Endothelial cell of umbilical vein (primary cell): ENCODE results near the gene LYSMD4. TPM values are rescaled to one million over a fixed set of nuclear protein-coding genes. Genes with fewer than 3 reads are reported as not detected.

ENCODE experiments used
- BruUV-seq: library from RNA; stranded (reverse); fragments of 400-500 nt; replicated peaks from 2 replicates; lab custom pipeline; 2021; lab: Mats Ljungman, UMichigan
- CTCF ChIA-PET: fragments of 300-600, 350-600 bp; sonication (Branson Sonifier 250); formaldehyde crosslinking; loops from one replicate; lab custom pipeline; 2021; ENCODE audit warnings: antibody characterized with exemption, inconsistent platforms; lab: Charles Lee
- POLR2A ChIA-PET: fragments of 300-600, 350-600 bp; sonication (Branson Sonifier 250); formaldehyde crosslinking; loops from one replicate; lab custom pipeline; 2021; ENCODE audit warnings: antibody characterized with exemption, inconsistent platforms; lab: Charles Lee
- DNase-seq: peaks from one replicate; pipeline ENCODE4 v3.0.0-alpha.2; 2011; ENCODE audit warnings: low read depth, low spot score
- FAIRE-seq: peaks from 2 replicates; lab custom pipeline; 2011; peaks lifted over from hg19 to GRCh38; lab: Jason Lieb, UNC
- H2AFZ ChIP-seq: 2 replicates; pipeline ENCODE4 v1.6.0; 2012; ENCODE audit warnings: low read depth, low read length, control low read depth, inconsistent platforms
- H3K27ac ChIP-seq: 2 replicates; pipeline ENCODE4 v1.5.1; 2011; ENCODE audit warnings: low read depth, mild to moderate bottlenecking, control low read depth, low read length, moderate library complexity; ENCODE audit not compliant: insufficient read depth
- H3K27me3 ChIP-seq, 2 experiments: 2 replicates each; pipeline versions ENCODE4 v1.6.0 to v1.6.1; 2011; ENCODE audit warnings: low read length in 2 of 2, mixed read lengths in 1 of 2; ENCODE audit not compliant: control insufficient read depth in 2 of 2, insufficient read depth in 2 of 2
- H3K36me3 ChIP-seq, 2 experiments: 2 replicates in 1 of 2; 3 replicates in 1 of 2; pipeline ENCODE4 v1.5.1; 2011; ENCODE audit warnings: low read length in 2 of 2, mild to moderate bottlenecking in 1 of 2, moderate library complexity in 1 of 2; ENCODE audit not compliant: control insufficient read depth in 2 of 2, insufficient read depth in 2 of 2; ENCODE audit errors: extremely low read depth in 1 of 2
- H3K4me1 ChIP-seq: 3 replicates; pipeline ENCODE4 v1.5.1; 2011; ENCODE audit warnings: mild to moderate bottlenecking, low read length; ENCODE audit not compliant: control insufficient read depth, insufficient read depth; ENCODE audit errors: extremely low read depth
- H3K4me2 ChIP-seq: 2 replicates; pipeline ENCODE4 v1.6.1; 2011; ENCODE audit warnings: low read length, control low read depth, mixed read lengths; ENCODE audit not compliant: insufficient read depth
- H3K4me3 ChIP-seq, 3 experiments: fragments of 200-600 bp in 1 of 3; sonication (generic), shearing (Covaris generic) in 1 of 3; replicated peaks in 1 of 3; 2 replicates each; pipeline ENCODE4 v1.5.1; 2011 to 2016; ENCODE audit warnings: control low read depth in 3 of 3, low read length in 3 of 3, mild to moderate bottlenecking in 2 of 3, inconsistent platforms in 1 of 3, low read depth in 1 of 3, moderate library complexity in 1 of 3; ENCODE audit not compliant: insufficient read depth in 1 of 3
- H3K79me2 ChIP-seq: 2 replicates; pipeline ENCODE4 v1.6.0; 2012; ENCODE audit warnings: low read length, inconsistent platforms; ENCODE audit not compliant: control insufficient read depth, insufficient read depth
- H3K9ac ChIP-seq: replicated peaks from 2 replicates; pipeline ENCODE3; 2011; ENCODE audit warnings: low read length, control low read depth; ENCODE audit not compliant: insufficient read depth; ENCODE audit errors: extremely low read depth
- H3K9me1 ChIP-seq: replicated peaks from 3 replicates; pipeline ENCODE4 v1.6.0; 2011; ENCODE audit warnings: mild to moderate bottlenecking, low read length; ENCODE audit not compliant: control insufficient read depth, insufficient read depth; ENCODE audit errors: extremely low read depth
- H3K9me3 ChIP-seq: replicated peaks from 2 replicates; pipeline ENCODE4 v1.5.1; 2012; ENCODE audit warnings: low read length, inconsistent platforms; ENCODE audit not compliant: control insufficient read depth, insufficient read depth
- H4K20me1 ChIP-seq: replicated peaks from 2 replicates; pipeline ENCODE3; 2011; ENCODE audit warnings: mild to moderate bottlenecking, low read length; ENCODE audit not compliant: control insufficient read depth, insufficient read depth; ENCODE audit errors: extremely low read depth
- EZH2 ChIP-seq: IDR thresholded peaks from 2 replicates; pipeline ENCODE4 v1.6.1; 2012; ENCODE audit warnings: borderline replicate concordance, low read depth, mild to moderate bottlenecking, moderate library complexity, low read length, inconsistent platforms; ENCODE audit not compliant: severe bottlenecking
- FOS ChIP-seq: IDR thresholded peaks from 2 replicates; pipeline ENCODE4 v1.6.1; 2011; ENCODE audit warnings: mild to moderate bottlenecking, low read length, moderate library complexity, borderline replicate concordance; ENCODE audit not compliant: insufficient read depth
- GATA2 ChIP-seq: IDR thresholded peaks from 2 replicates; pipeline ENCODE4 v1.7.0; 2011; ENCODE audit warnings: low read depth, mild to moderate bottlenecking, moderate library complexity, mixed read lengths, low read length; ENCODE audit not compliant: insufficient read length, insufficient read depth
- JUN ChIP-seq: IDR thresholded peaks from 2 replicates; pipeline ENCODE4 v1.6.1; 2011; ENCODE audit warnings: borderline replicate concordance, low read depth; ENCODE audit not compliant: insufficient read length, insufficient read depth
- MYC ChIP-seq: IDR thresholded peaks from one replicate; pipeline ENCODE4 v1.6.1; 2011; ENCODE audit warnings: mild to moderate bottlenecking, low read depth, low read length
- POLR2A ChIP-seq: IDR thresholded peaks from 2 replicates; pipeline ENCODE4 v1.6.1; 2012; ENCODE audit warnings: low read depth, mild to moderate bottlenecking, control low read depth, low read length
- dilution Hi-C: fragments of 300-500 bp; cut with MboI; formaldehyde crosslinking; loops from one replicate; pipeline ENCODE4 v1.15.0; 2019; ENCODE audit warnings: low sequenced_read_pairs; ENCODE audit not compliant: extremely low pct_ligation_motif_present
- intact Hi-C: fragments of 100-400 bp; cut with micrococcal nuclease; formaldehyde crosslinking; loops from one replicate; pipeline ENCODE4 v1.10.0; 2022
- polyA plus RNA-seq, 4 experiments: library from polyadenylated mRNA; depleted of rRNA in 3 of 4; stranded (reverse) in 3 of 4; unstranded in 1 of 4; fragments of >200 nt; gene quantifications; 2 replicates each; pipeline versions ENCODE4 v1.2.1 to v1.2.3, GENCODE V29; 2011 to 2012; ENCODE audit warnings: missing spikeins in 1 of 4
- total RNA-seq: library from RNA; stranded (reverse); gene quantifications from 2 replicates; pipeline ENCODE4 v1.2.3, GENCODE V29; 2021
- TF ChIP-seq, protein P1 (sequence below), 2 donors: IDR thresholded peaks; 1 replicate in 1 of 2; 2 replicates in 1 of 2; pipeline ENCODE4 v1.5.1; 2011; ENCODE audit warnings: low read length in 2 of 2, mild to moderate bottlenecking in 2 of 2, moderate library complexity in 2 of 2, control low read depth in 1 of 2, inconsistent platforms in 1 of 2, low read depth in 1 of 2; ENCODE audit not compliant: insufficient read depth in 1 of 2; ENCODE audit errors: extremely low read depth in 1 of 2
- TF ChIP-seq, protein P2 (sequence below): IDR thresholded peaks from 2 replicates; pipeline ENCODE4 v1.6.1; 2011; ENCODE audit not compliant: insufficient read depth, insufficient read length

Gene LYSMD4
- total and polyA plus RNA-seq, 2 donors (not counting 3 experiments of a cell fraction or from before 2014, with no cell fraction given): 7.0 to 7.1 TPM

DNA sequence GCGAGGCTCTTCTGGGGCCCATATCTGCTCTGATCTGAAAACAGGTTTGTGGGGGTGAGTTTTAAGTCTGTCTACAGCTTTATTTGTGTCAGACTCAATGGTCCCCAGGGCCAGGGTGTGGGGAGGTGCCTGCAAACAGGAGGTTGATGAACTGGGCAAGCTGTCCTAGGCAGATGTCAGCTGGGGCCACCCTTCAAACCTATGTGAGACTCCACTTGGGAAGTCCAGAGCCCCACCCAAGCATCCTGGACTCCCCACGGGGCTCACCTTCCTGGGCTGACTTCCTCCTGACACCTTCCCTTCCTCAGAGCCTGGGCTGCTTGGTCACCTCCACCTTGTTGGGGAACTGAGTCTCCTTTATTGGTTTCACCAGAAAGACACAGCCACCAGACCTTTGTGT is 8.6 kb upstream of the LYSMD4 start:
- Histone ChIP-seq H3K27ac (no peak overlapping the region), H3K79me2 (no peaks in the 10 kb centered on the region), H4K20me1 (no peaks in the 10 kb centered on the region), H3K27me3 (no peaks in the 10 kb centered on the region), H2AFZ (no peak overlapping the region), H3K36me3 (no peaks in the 10 kb centered on the region), H3K9me1 (no peaks in the 10 kb centered on the region), H3K4me1 (no peaks in the 10 kb centered on the region), H3K9me3 (no peaks in the 10 kb centered on the region), H3K4me3 (no peak overlapping the region), H3K4me2 (no peak overlapping the region), H3K9ac (no peak overlapping the region)
- dilution Hi-C loops (no loop called here), intact Hi-C loops (no loop called here)
- no peak for TF ChIP-seq FOS
- no peak for TF ChIP-seq EZH2
- TF ChIP-seq GATA2: no peak
- no peak for TF ChIP-seq POLR2A
- no peak for TF ChIP-seq MYC
- TF ChIP-seq, protein P1, sequence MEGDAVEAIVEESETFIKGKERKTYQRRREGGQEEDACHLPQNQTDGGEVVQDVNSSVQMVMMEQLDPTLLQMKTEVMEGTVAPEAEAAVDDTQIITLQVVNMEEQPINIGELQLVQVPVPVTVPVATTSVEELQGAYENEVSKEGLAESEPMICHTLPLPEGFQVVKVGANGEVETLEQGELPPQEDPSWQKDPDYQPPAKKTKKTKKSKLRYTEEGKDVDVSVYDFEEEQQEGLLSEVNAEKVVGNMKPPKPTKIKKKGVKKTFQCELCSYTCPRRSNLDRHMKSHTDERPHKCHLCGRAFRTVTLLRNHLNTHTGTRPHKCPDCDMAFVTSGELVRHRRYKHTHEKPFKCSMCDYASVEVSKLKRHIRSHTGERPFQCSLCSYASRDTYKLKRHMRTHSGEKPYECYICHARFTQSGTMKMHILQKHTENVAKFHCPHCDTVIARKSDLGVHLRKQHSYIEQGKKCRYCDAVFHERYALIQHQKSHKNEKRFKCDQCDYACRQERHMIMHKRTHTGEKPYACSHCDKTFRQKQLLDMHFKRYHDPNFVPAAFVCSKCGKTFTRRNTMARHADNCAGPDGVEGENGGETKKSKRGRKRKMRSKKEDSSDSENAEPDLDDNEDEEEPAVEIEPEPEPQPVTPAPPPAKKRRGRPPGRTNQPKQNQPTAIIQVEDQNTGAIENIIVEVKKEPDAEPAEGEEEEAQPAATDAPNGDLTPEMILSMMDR (IDR thresholded peaks at IDR 0.05; ENCODE audit: extremely low read depth in 1 of 2, insufficient read depth in 1 of 2, low read depth in 1 of 2, low read length in 2 of 2): no peak
- no peak for TF ChIP-seq JUN
- TF ChIP-seq, protein P2, sequence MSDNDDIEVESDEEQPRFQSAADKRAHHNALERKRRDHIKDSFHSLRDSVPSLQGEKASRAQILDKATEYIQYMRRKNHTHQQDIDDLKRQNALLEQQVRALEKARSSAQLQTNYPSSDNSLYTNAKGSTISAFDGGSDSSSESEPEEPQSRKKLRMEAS: no peak
- no TSS peak for BruUV-seq
- no peak for DNase-seq
- ChIA-PET CTCF (interaction anchor here (1.7 kb wide), 1 partner anchor 37 kb away, joined by 5 read pairs; no protein-coding TSS in a partner anchor), POLR2A (no interaction called here)
- FAIRE-seq: no peak
